BJ (cell line): ENCODE measurements around the gene APOF. TPM values are rescaled to one million over a fixed set of nuclear protein-coding genes. Genes with fewer than 3 reads are reported as not detected.
"Not testable (repeated sequence)": the region's sequence is repeated elsewhere in the genome, so short reads cannot be mapped to it uniquely, and the experiment has no call there.

Source experiments
- CTCF ChIA-PET: fragments of 350-600 bp; formaldehyde crosslinking; extraction: SDS; loops from one replicate; lab custom pipeline; 2021; ENCODE audit warnings: antibody characterized with exemption, inconsistent platforms; lab: Yijun Ruan, JAX
- POLR2A ChIA-PET: fragments of 300-600 bp; sonication (Branson Sonifier 250); formaldehyde crosslinking; extraction: SDS; loops from one replicate; lab custom pipeline; 2021; ENCODE audit warnings: antibody characterized with exemption; lab: Charles Lee
- DNase-seq: peaks from one replicate; pipeline ENCODE4 v3.0.0-alpha.2; 2011; ENCODE audit warnings: low read depth
- H3K27me3 ChIP-seq: 2 replicates; pipeline ENCODE4 v1.6.0; 2011; ENCODE audit warnings: low read length; ENCODE audit not compliant: control insufficient read depth, insufficient read depth
- H3K36me3 ChIP-seq: 2 replicates; pipeline ENCODE4 v1.5.1; 2011; ENCODE audit warnings: low read length; ENCODE audit not compliant: control insufficient read depth, insufficient read depth
- H3K4me3 ChIP-seq: 2 replicates; pipeline ENCODE4 v1.5.1; 2011; ENCODE audit warnings: low read depth, mild to moderate bottlenecking, control low read depth, low read length
- CTCF ChIP-seq: IDR thresholded peaks from 2 replicates; pipeline ENCODE4 v1.5.1; 2011; ENCODE audit warnings: low read depth, mild to moderate bottlenecking, control low read depth, inconsistent platforms, low read length, moderate library complexity; ENCODE audit not compliant: insufficient read depth
- polyA plus RNA-seq: library from polyadenylated mRNA; depleted of rRNA; stranded (reverse); fragments of >200 nt; gene quantifications from 2 replicates; pipeline ENCODE4 v1.2.3, GENCODE V29; 2011

The APOF gene
- polyA plus RNA-seq, 1 experiment, result not detected

GRCh38 chr12:56326533-56326932, 36.1 kb downstream of the APOF start:
- no peak for TF ChIP-seq CTCF
- CTCF ChIA-PET, result interaction anchor here (1.2 kb wide), 1 partner anchor 11 kb away, joined by 3 read pairs; the partner anchor contains the start of gene CNPY2
- Histone ChIP-seq H3K36me3 (peaks cover 19% of the 10 kb centered on the region), H3K27me3 (no peaks in the 10 kb centered on the region), H3K4me3 (no peak overlapping the region)
- POLR2A ChIA-PET, result no interaction called here
- no peak for DNase-seq

GRCh38 chr12:56326126-56326525, 36.5 kb downstream of the APOF start:
- DNase-seq, result no peak
- ChIA-PET POLR2A (no interaction called here), CTCF (interaction anchor here (1.2 kb wide), 1 partner anchor 10 kb away, joined by 3 read pairs; the partner anchor contains the start of gene CNPY2)
- Histone ChIP-seq H3K36me3 (peaks cover 19% of the 10 kb centered on the region), H3K27me3 (no peaks in the 10 kb centered on the region), H3K4me3 (no peak overlapping the region)
- TF ChIP-seq CTCF, result no peak

- no peak for TF ChIP-seq CTCF
- H3K27me3 ChIP-seq, result no peaks in the 10 kb centered on the region
- H3K4me3 ChIP-seq, result no peak overlapping the region
- no peak for DNase-seq
- H3K36me3 ChIP-seq, result peaks cover 19% of the 10 kb centered on the region
- CTCF ChIA-PET, result interaction anchor here (1.0 kb wide), 1 partner anchor 8 kb away, joined by 3 read pairs; the partner anchor contains the start of gene CNPY2
- POLR2A ChIA-PET, result no interaction called here
Measured at GRCh38 chr12:56324206-56324605, 38.5 kb downstream of the APOF start.

GRCh38 chr12:56321610-56322009, 41.0 kb downstream of the APOF start:
- CTCF ChIA-PET, POLR2A ChIA-PET, H3K27me3 ChIP-seq, H3K4me3 ChIP-seq, DNase-seq: not testable (repeated sequence)
- peaks cover 16% of the 10 kb centered on the region for H3K36me3 ChIP-seq

- ChIA-PET CTCF (no interaction called here), POLR2A (no interaction called here)
- TF ChIP-seq CTCF, result no peak
- Histone ChIP-seq H3K4me3 (no peak overlapping the region), H3K36me3 (peaks cover 11% of the 10 kb centered on the region), H3K27me3 (no peaks in the 10 kb centered on the region)
- no peak for DNase-seq
Measured at GRCh38 chr12:56321027-56321426, 41.6 kb downstream of the APOF start.

- ChIA-PET POLR2A (no interaction called here), CTCF (interaction anchor here (1.6 kb wide), 1 partner anchor 16 kb away, joined by 5 read pairs; the partner anchor contains the start of gene PAN2)
Measured at GRCh38 chr12:56317675-56318074, 45.0 kb downstream of the APOF start.

More at GRCh38 chr12:56317675-56318074, 45.0 kb downstream of the APOF start:
- H3K36me3 ChIP-seq, result peaks cover 4% of the 10 kb centered on the region; the same call in 1 of the 2 replicates
- no peak overlapping the region for H3K4me3 ChIP-seq
- no peaks in the 10 kb centered on the region for H3K27me3 ChIP-seq
- no peak for DNase-seq
- no peak for TF ChIP-seq CTCF
